CD4-positive, alpha-beta T cell treated with Interferon alpha-2 for 1 hour (primary cell): ENCODE data around the gene TAF3.
"Not testable (repeated sequence)": the region's sequence is repeated elsewhere in the genome, so short reads cannot be mapped to it uniquely, and the experiment has no call there.

Experiments used
- DNase-seq, 2 donors: peaks; one replicate each; pipeline ENCODE4 v3.0.0-alpha.2; 2020 to 2022

The TAF3 gene

GRCh38 chr10:7811000-7811399 is 7.3 kb upstream of the TAF3 start:
- DNase-seq, result no peak

GRCh38 chr10:7811743-7812142 is 6.6 kb upstream of the TAF3 start:
- not testable (repeated sequence) for DNase-seq

- no peak for DNase-seq
Observed at GRCh38 chr10:7813481-7813880, 4.8 kb upstream of the TAF3 start.

GRCh38 chr10:7817576-7817975 is 729 bp upstream of the TAF3 start:
- no peak for DNase-seq

- no peak for DNase-seq
Observed at GRCh38 chr10:7817984-7818294, 366 bp upstream of the TAF3 start.

GRCh38 chr10:7819121-7819460 is 786 bp downstream of the TAF3 start:
- DNase-seq, result peak in 1 of 2 donors; percentile 23

- no peak for DNase-seq
Observed at GRCh38 chr10:7824251-7824650, 5.9 kb downstream of the TAF3 start.

- no peak for DNase-seq
Observed at GRCh38 chr10:7826971-7827370, 8.7 kb downstream of the TAF3 start.

DNA sequence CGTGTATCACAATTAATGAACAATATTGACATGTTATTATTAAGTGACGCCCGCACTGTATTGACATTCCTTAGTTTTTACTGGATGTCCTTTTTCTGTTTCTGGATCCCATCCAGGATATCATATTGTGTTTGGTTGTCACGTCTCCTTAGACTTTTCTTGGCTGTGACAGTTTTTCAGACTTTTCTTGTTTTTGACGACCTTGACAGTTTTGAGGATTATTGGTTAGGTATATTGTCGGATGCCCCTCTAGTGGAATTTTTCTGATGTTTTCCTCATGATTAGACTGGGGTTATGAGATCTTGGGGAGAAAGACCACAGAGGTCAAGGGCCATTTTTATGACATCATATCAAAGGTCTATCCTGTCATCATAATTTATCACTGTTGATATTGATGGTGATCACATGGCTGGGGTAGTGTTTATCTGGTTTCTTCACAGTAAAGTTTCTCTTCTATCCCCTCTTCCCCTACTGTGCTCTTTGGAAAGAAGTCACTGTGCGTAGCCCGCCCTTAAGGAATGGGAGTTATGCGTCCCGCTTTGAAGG is 11.1 kb downstream of the TAF3 start:
- DNase-seq, result no peak

DNA sequence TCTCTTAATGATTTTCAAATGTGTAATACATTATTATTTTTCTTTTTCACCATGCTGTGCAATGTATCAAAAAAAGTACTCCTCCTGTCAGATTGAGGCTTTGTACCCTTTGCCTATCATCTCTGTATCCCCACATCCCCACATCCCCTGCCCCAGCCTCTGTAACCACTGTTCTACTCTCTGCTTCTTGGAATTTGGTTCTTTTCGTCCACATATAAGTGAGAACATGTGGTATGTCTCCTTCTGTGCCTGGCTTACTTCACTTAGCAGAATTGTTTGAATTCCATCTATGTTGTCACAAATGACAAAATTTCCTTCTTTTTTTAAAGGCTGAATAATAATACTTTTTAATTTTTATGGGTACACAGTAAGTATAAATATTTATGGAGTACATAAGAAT is 13.8 kb downstream of the TAF3 start:
- no peak for DNase-seq

GRCh38 chr10:7833210-7833609 is 14.9 kb downstream of the TAF3 start:
- DNase-seq, result no peak

- DNase-seq, result no peak
Observed at GRCh38 chr10:7834262-7834661, 16.0 kb downstream of the TAF3 start.

DNA sequence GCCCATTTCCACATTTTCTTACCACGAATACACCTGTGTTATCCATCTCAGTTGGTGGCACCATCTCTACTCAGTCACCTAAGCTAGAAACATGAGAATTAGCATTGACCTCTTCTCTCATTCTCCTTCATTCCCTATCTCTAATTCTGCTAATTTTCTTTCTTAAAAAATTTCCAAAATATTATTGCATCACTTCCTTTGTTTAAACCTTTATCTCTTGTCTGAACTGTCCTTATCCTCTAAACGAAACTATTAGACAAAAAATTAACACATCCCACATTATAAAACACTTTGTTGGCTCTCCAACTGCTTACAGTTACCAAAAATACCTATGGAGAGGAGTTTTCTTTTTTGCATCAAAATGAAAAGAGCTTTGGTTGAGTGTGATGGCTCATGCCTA is 18.3 kb downstream of the TAF3 start:
- DNase-seq, result no peak

DNA sequence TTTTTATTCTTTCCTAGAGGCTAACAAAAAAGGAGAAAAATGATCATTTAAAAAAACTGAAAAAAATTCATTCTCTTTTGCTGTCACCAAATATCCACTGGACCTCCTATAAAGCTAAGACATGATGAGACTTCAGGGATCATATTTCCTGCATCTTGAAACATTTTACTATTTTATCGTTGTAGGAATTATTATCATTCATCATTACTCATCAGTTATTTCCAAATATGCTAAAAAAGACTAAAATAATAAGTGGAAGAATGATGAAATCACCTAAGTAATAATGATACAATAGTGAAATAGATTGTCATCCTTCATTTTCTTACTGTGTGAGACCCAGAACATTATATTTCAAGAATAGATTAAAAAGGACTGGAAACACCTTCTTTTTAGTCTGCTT is 28.3 kb downstream of the TAF3 start:
- DNase-seq, result no peak

GRCh38 chr10:7853226-7853842 is 35.0 kb downstream of the TAF3 start:
- DNase-seq, result no peak

GRCh38 chr10:7853890-7854289 is 35.6 kb downstream of the TAF3 start:
- no peak for DNase-seq

- DNase-seq, result no peak
Observed at GRCh38 chr10:7855205-7855604, 36.9 kb downstream of the TAF3 start.

GRCh38 chr10:7856678-7857077 is 38.4 kb downstream of the TAF3 start:
- DNase-seq, result no peak

DNA sequence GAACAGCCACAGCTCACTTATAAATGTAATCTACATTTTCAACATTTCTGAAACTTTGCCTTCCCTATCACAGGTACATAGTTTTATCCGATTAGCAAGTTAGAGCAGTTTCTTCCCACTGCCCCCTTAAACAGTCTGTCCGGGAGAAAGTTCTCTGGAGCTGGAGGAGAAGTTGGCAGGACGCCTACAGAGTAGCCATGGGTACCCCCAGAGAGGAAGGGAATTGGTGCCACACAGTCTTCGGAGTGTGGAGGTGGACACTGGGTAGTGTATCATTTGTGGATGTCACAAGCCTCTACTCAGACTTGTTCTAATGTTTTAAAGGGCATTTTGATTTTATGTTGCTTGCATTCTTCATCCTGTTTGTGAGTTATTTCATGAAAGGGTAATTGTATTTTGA is 39.0 kb downstream of the TAF3 start:
- DNase-seq, result no peak

- DNase-seq, result no peak
Observed at GRCh38 chr10:7861509-7862120, 43.3 kb downstream of the TAF3 start.

DNA sequence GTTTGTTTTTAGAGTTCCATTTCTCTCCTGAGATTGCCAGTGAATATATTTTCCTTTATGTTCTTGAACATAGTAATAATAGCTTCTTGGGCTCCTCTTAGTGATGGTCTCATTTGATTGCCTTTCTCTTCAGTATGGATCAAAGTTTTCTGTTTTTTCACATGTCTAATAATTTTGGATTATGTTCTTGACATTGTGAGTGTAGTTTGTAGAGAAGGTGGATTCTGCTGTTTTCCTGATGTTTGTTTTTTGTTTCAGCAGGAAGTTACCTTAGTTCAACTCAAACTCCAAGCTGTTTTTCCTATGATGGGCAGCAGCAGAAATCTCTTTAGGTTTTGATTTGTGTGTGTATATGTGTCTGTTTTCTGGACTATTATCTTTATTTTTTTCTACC is 43.8 kb downstream of the TAF3 start:
- DNase-seq, result no peak

- no peak for DNase-seq
Observed at GRCh38 chr10:7866176-7866575, 47.9 kb downstream of the TAF3 start.

- peak in 1 of 2 donors; percentile 31 for DNase-seq
Observed at GRCh38 chr10:7872041-7872442, 53.7 kb downstream of the TAF3 start.

DNA sequence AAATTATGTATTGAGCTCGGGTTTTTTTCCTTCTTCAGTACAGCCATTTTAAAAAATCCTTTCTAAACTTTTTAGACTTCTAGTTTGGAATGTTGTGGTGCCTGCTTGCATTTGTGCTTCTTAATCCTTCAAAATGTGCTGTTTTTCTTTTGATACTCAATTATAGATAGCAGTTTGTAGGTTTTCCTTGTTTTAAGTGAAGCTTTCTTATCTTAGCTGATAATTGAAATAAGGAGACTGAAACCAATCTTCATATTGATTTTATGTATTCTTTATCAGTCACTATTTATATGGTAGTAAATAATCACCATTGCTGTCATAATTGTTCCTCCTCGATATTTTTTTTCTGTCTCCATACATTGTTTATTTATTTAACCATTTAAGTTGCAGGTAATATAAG is 56.6 kb downstream of the TAF3 start:
- no peak for DNase-seq

- DNase-seq, result no peak
Observed at GRCh38 chr10:7876541-7877127, 58.3 kb downstream of the TAF3 start.
